ENCODE results near the gene SIMC1.

SIMC1 gene

DNA sequence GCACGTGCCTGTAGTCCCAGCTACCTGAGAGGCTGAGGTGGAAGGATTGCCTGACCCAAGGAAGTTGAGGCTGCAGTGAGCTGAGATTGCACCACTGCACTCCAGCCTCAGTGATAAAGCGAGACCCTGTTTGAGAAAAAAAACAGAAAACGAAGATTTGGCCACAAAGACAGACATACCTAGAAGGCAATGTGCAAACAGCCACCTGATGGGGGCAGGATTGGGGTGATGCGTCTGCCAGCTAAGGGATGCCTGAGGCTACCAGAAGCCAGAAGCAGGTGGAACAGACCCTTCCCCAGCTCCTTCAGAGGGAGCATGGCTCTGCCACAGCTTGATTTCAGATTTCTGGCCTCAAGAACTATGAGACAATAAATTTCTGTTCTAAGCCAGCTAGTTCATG, 153.3 kb downstream of the SIMC1 start (continued):
- TF ChIP-seq, protein P1, sequence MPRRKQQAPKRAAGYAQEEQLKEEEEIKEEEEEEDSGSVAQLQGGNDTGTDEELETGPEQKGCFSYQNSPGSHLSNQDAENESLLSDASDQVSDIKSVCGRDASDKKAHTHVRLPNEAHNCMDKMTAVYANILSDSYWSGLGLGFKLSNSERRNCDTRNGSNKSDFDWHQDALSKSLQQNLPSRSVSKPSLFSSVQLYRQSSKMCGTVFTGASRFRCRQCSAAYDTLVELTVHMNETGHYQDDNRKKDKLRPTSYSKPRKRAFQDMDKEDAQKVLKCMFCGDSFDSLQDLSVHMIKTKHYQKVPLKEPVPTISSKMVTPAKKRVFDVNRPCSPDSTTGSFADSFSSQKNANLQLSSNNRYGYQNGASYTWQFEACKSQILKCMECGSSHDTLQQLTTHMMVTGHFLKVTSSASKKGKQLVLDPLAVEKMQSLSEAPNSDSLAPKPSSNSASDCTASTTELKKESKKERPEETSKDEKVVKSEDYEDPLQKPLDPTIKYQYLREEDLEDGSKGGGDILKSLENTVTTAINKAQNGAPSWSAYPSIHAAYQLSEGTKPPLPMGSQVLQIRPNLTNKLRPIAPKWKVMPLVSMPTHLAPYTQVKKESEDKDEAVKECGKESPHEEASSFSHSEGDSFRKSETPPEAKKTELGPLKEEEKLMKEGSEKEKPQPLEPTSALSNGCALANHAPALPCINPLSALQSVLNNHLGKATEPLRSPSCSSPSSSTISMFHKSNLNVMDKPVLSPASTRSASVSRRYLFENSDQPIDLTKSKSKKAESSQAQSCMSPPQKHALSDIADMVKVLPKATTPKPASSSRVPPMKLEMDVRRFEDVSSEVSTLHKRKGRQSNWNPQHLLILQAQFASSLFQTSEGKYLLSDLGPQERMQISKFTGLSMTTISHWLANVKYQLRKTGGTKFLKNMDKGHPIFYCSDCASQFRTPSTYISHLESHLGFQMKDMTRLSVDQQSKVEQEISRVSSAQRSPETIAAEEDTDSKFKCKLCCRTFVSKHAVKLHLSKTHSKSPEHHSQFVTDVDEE (CRISPR knock-in tag; IDR thresholded peaks at IDR 0.05): no peak
- TF ChIP-seq ZNF565 (CRISPR knock-in tag; conservative IDR thresholded peaks at IDR 0.05; ENCODE audit: low read depth) (no peak), GLIS3 (CRISPR knock-in tag; IDR thresholded peaks at IDR 0.05) (no peak), ISL1 (CRISPR knock-in tag; IDR thresholded peaks at IDR 0.05) (no peak)

DNA sequence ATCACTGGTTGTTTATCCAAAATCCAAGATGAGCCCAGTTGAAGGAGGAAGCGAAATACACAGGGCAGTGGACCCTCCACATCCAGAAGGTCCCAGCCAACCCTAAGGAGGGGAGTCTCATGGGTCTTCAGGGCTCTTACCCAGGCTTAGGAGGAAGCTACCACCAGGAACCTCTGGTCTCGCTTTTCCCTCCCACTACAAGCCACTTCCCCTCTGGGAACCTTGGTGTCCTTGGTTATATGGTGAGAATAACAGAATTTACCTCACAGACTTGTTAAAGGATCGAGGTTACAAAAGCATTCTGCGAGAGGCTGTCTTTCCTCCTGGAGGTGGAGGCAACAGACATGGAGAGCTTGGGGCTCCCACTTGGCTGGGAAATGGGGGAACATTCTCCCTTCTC, 153.8 kb downstream of the SIMC1 start:
- TF ChIP-seq PPARA (CRISPR knock-in tag; IDR thresholded peaks at IDR 0.05; ENCODE audit: borderline replicate concordance) (no peak), ZNF70 (CRISPR knock-in tag; IDR thresholded peaks at IDR 0.05) (no peak), TCF4 (CRISPR knock-in tag; IDR thresholded peaks at IDR 0.05; ENCODE audit: borderline replicate concordance) (no peak), RARB (CRISPR knock-in tag; IDR thresholded peaks at IDR 0.05) (no peak), BACH2 (CRISPR knock-in tag; IDR thresholded peaks at IDR 0.05; ENCODE audit: borderline replicate concordance) (no peak), ARNTL (CRISPR knock-in tag; IDR thresholded peaks at IDR 0.05; ENCODE audit: borderline replicate concordance, low read depth) (no peak), ZFP30 (CRISPR knock-in tag; IDR thresholded peaks at IDR 0.05) (no peak), GLIS3 (CRISPR knock-in tag; IDR thresholded peaks at IDR 0.05) (no peak), ZNF565 (CRISPR knock-in tag; conservative IDR thresholded peaks at IDR 0.05; ENCODE audit: low read depth) (no peak), OSR1 (CRISPR knock-in tag; IDR thresholded peaks at IDR 0.05) (no peak), CSDC2 (CRISPR knock-in tag; IDR thresholded peaks at IDR 0.05) (no peak)
- TF ChIP-seq, protein P2, sequence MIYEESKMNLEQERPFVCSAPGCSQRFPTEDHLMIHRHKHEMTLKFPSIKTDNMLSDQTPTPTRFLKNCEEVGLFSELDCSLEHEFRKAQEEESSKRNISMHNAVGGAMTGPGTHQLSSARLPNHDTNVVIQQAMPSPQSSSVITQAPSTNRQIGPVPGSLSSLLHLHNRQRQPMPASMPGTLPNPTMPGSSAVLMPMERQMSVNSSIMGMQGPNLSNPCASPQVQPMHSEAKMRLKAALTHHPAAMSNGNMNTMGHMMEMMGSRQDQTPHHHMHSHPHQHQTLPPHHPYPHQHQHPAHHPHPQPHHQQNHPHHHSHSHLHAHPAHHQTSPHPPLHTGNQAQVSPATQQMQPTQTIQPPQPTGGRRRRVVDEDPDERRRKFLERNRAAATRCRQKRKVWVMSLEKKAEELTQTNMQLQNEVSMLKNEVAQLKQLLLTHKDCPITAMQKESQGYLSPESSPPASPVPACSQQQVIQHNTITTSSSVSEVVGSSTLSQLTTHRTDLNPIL (CRISPR knock-in tag; IDR thresholded peaks at IDR 0.05; ENCODE audit: low read depth): no peak
- TF ChIP-seq, protein P1 (CRISPR knock-in tag; IDR thresholded peaks at IDR 0.05): no peak
- TF ChIP-seq, protein P3, sequence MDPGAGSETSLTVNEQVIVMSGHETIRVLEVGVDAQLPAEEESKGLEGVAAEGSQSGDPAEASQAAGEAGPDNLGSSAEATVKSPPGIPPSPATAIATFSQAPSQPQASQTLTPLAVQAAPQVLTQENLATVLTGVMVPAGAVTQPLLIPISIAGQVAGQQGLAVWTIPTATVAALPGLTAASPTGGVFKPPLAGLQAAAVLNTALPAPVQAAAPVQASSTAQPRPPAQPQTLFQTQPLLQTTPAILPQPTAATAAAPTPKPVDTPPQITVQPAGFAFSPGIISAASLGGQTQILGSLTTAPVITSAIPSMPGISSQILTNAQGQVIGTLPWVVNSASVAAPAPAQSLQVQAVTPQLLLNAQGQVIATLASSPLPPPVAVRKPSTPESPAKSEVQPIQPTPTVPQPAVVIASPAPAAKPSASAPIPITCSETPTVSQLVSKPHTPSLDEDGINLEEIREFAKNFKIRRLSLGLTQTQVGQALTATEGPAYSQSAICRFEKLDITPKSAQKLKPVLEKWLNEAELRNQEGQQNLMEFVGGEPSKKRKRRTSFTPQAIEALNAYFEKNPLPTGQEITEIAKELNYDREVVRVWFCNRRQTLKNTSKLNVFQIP (CRISPR knock-in tag; IDR thresholded peaks at IDR 0.05; ENCODE audit: borderline replicate concordance, low read depth): no peak
- TF ChIP-seq, protein P4, sequence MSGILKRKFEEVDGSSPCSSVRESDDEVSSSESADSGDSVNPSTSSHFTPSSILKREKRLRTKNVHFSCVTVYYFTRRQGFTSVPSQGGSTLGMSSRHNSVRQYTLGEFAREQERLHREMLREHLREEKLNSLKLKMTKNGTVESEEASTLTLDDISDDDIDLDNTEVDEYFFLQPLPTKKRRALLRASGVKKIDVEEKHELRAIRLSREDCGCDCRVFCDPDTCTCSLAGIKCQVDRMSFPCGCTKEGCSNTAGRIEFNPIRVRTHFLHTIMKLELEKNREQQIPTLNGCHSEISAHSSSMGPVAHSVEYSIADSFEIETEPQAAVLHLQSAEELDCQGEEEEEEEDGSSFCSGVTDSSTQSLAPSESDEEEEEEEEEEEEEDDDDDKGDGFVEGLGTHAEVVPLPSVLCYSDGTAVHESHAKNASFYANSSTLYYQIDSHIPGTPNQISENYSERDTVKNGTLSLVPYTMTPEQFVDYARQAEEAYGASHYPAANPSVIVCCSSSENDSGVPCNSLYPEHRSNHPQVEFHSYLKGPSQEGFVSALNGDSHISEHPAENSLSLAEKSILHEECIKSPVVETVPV (CRISPR knock-in tag; IDR thresholded peaks at IDR 0.05): no peak
- ATAC-seq: no peak

DNA sequence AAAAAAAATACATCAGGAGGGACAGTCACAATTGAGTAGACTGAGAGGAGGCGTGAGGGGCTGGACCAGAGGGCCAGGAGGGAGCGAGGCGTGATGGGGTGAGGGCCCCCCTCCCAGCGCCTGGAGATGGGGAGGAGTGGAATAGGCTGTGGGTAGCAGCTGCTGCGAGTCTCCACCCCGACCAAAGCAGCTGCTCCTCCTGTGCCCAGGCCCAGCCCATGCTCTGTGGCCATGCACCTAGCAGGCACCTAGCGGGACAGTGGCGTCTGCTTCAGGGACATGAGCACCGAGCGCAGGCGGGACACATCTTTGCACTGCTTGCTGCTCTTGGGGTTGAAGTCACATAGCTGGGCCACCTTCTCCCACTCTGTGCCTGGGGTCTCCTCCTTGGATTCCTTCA, 154.3 kb downstream of the SIMC1 start:
- ATAC-seq: no peak
- TF ChIP-seq, protein P3 (CRISPR knock-in tag; IDR thresholded peaks at IDR 0.05; ENCODE audit: borderline replicate concordance, low read depth): no peak
- TF ChIP-seq ZNF565 (CRISPR knock-in tag; conservative IDR thresholded peaks at IDR 0.05; ENCODE audit: low read depth) (no peak), ARNTL (CRISPR knock-in tag; IDR thresholded peaks at IDR 0.05; ENCODE audit: borderline replicate concordance, low read depth) (no peak), TCF4 (CRISPR knock-in tag; IDR thresholded peaks at IDR 0.05; ENCODE audit: borderline replicate concordance) (no peak), ISL1 (CRISPR knock-in tag; IDR thresholded peaks at IDR 0.05) (no peak), SNAI2 (CRISPR knock-in tag; IDR thresholded peaks at IDR 0.05) (no peak), ZFP3 (CRISPR knock-in tag; IDR thresholded peaks at IDR 0.05) (no peak), ZNF70 (CRISPR knock-in tag; IDR thresholded peaks at IDR 0.05) (no peak)
- TF ChIP-seq, protein P4 (CRISPR knock-in tag; IDR thresholded peaks at IDR 0.05): no peak
- TF ChIP-seq, protein P1 (CRISPR knock-in tag; IDR thresholded peaks at IDR 0.05): no peak
